ENCODE data around the gene STX3.

STX3 gene

DNA sequence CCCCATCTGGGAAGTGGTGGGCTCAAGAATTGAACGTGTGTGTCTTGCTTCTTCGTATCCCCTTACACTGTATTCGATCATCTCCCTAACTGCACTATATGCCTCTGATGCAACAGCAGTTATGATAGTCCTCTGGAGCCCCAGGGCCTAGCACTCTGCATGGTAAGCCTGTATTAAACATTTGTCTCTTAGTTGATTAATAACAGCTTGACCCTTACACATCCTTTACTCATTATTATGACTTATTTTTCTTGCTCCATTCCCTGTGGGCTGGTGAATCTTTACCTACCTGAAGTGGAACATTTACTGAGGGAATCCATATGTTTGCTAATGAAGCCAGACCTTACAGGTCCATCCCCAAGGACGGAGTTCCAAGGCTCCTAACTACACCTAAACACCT is 5.6 kb downstream of the STX3 start:
- no peak overlapping the region for H3K27ac ChIP-seq (replicated peaks)
- no peak for DNase-seq (ENCODE audit: low read depth in 1 of 2, low spot score in 1 of 2)
- TF ChIP-seq SPI1 (IDR thresholded peaks at IDR 0.05; ENCODE audit: borderline replicate concordance, low read depth), result no peak
- TF ChIP-seq GABPA (IDR thresholded peaks at IDR 0.05; ENCODE audit: low read depth), result no peak
- TF ChIP-seq CTCF (IDR thresholded peaks at IDR 0.05; ENCODE audit: insufficient read depth, low read length), result no peak
- TF ChIP-seq POLR2AphosphoS5 (IDR thresholded peaks at IDR 0.05; ENCODE audit: low read depth), result no peak
- TF ChIP-seq, protein P1, sequence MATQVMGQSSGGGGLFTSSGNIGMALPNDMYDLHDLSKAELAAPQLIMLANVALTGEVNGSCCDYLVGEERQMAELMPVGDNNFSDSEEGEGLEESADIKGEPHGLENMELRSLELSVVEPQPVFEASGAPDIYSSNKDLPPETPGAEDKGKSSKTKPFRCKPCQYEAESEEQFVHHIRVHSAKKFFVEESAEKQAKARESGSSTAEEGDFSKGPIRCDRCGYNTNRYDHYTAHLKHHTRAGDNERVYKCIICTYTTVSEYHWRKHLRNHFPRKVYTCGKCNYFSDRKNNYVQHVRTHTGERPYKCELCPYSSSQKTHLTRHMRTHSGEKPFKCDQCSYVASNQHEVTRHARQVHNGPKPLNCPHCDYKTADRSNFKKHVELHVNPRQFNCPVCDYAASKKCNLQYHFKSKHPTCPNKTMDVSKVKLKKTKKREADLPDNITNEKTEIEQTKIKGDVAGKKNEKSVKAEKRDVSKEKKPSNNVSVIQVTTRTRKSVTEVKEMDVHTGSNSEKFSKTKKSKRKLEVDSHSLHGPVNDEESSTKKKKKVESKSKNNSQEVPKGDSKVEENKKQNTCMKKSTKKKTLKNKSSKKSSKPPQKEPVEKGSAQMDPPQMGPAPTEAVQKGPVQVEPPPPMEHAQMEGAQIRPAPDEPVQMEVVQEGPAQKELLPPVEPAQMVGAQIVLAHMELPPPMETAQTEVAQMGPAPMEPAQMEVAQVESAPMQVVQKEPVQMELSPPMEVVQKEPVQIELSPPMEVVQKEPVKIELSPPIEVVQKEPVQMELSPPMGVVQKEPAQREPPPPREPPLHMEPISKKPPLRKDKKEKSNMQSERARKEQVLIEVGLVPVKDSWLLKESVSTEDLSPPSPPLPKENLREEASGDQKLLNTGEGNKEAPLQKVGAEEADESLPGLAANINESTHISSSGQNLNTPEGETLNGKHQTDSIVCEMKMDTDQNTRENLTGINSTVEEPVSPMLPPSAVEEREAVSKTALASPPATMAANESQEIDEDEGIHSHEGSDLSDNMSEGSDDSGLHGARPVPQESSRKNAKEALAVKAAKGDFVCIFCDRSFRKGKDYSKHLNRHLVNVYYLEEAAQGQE (IDR thresholded peaks at IDR 0.05; ENCODE audit: insufficient replicate concordance, low read depth), result no peak
- no peaks in the 10 kb centered on the region for H3K27me3 ChIP-seq (ENCODE audit: insufficient read depth, poor library complexity, severe bottlenecking)
- H3K4me3 ChIP-seq (replicated peaks; ENCODE audit: insufficient read depth, low read length), result no peak overlapping the region

DNA sequence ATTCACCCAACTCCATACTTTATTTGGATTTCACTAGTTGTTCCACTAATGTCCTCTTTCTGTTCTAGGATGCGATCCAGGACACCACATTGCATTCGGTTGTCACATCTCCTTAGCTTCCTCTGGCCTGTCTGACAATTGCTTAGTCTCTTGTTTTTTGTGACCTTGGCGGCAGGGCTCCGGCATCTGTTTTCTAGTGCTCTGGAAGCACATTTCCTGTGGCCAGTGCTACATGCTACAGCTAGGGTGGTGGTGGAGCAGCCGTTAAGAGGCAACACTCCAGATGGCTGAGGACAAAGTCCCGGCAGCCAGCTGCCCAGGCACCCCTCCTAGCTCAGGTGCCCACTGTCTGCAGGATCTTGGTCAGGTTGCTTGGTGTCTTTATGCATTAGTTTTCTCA is 6.8 kb downstream of the STX3 start:
- H3K4me3 ChIP-seq (replicated peaks; ENCODE audit: insufficient read depth, low read length), result no peak overlapping the region
- no peak for TF ChIP-seq CTCF (IDR thresholded peaks at IDR 0.05; ENCODE audit: insufficient read depth, low read length)
- TF ChIP-seq, protein P1 (IDR thresholded peaks at IDR 0.05; ENCODE audit: insufficient replicate concordance, low read depth), result no peak
- TF ChIP-seq SPI1 (IDR thresholded peaks at IDR 0.05; ENCODE audit: borderline replicate concordance, low read depth), result no peak
- TF ChIP-seq GABPA (IDR thresholded peaks at IDR 0.05; ENCODE audit: low read depth), result no peak
- no peak for TF ChIP-seq POLR2AphosphoS5 (IDR thresholded peaks at IDR 0.05; ENCODE audit: low read depth)
- H3K27me3 ChIP-seq (ENCODE audit: insufficient read depth, poor library complexity, severe bottlenecking), result no peaks in the 10 kb centered on the region
- H3K27ac ChIP-seq (replicated peaks), result peak overlapping the region; percentile 6; the same call in 1 of the 2 replicates
- DNase-seq (ENCODE audit: low read depth in 1 of 2, low spot score in 1 of 2), result peak in 1 of 2 experiments; percentile 16

GRCh38 chr11:59765068-59765735 is 10.0 kb downstream of the STX3 start:
- TF ChIP-seq SPI1 (IDR thresholded peaks at IDR 0.05; ENCODE audit: borderline replicate concordance, low read depth), result peak; percentile 55
- TF ChIP-seq CTCF (IDR thresholded peaks at IDR 0.05; ENCODE audit: insufficient read depth, low read length), result no peak
- TF ChIP-seq POLR2AphosphoS5 (IDR thresholded peaks at IDR 0.05; ENCODE audit: low read depth), result no peak
- TF ChIP-seq, protein P1 (IDR thresholded peaks at IDR 0.05; ENCODE audit: insufficient replicate concordance, low read depth), result no peak
- H3K27me3 ChIP-seq (ENCODE audit: insufficient read depth, poor library complexity, severe bottlenecking), result no peaks in the 10 kb centered on the region
- DNase-seq (ENCODE audit: low read depth in 1 of 2, low spot score in 1 of 2), result no peak
- H3K27ac ChIP-seq (replicated peaks), result no peak overlapping the region
- H3K4me3 ChIP-seq (replicated peaks; ENCODE audit: insufficient read depth, low read length), result no peak overlapping the region

Data from HL-60 (cell line).